Activated T-helper 1 cell treated with anti-CD3 and anti-CD28 coated beads, Interleukin-12 subunit alpha, Interleukin-12 subunit beta, Interleukin-2, Interleukin-4 antibody, amounts not matched to agents 30 ng/mL and 10 ng/mL and 1 ng/mL, durations not matched to agents 14 hours and 24 hours and 36 hours (primary cell): ENCODE results near the gene H6PD. TPM values are rescaled to one million over a fixed set of nuclear protein-coding genes. Genes with fewer than 3 reads are reported as not detected.

Source experiments
- DNase-seq: peaks from one replicate; pipeline ENCODE4 v3.0.0; 2021; ENCODE audit warnings: low spot score
- H3K27ac Mint-ChIP-seq: one replicate; pipeline ENCODE4 v1.8.0; 2021; ENCODE audit warnings: mild to moderate bottlenecking, mixed read lengths
- H3K27me3 Mint-ChIP-seq: one replicate; pipeline ENCODE4 v1.8.0; 2022; ENCODE audit warnings: mild to moderate bottlenecking, moderate library complexity, mixed read lengths; ENCODE audit not compliant: insufficient read depth
- H3K36me3 Mint-ChIP-seq: one replicate; pipeline ENCODE4 v1.8.0; 2021; ENCODE audit warnings: low read depth, mixed read lengths
- H3K4me1 Mint-ChIP-seq: one replicate; pipeline ENCODE4 v1.8.0; 2021; ENCODE audit warnings: low read depth, mixed read lengths
- H3K4me3 Mint-ChIP-seq: one replicate; pipeline ENCODE4 v1.8.0; 2021; ENCODE audit warnings: mild to moderate bottlenecking, moderate library complexity, mixed read lengths
- H3K9me3 Mint-ChIP-seq: one replicate; pipeline ENCODE4 v1.8.0; 2021; ENCODE audit warnings: mixed read lengths
- intact Hi-C: fragments of 100-400 bp; cut with micrococcal nuclease; formaldehyde crosslinking; loops from one replicate; pipeline ENCODE4 v1.15.1; 2024
- total RNA-seq: library from RNA; stranded (reverse); gene quantifications from 2 replicates; pipeline ENCODE4 v1.2.3, GENCODE V29; 2022

Gene H6PD
- total RNA-seq, 1 donor from 2014 or later: 15.7 TPM

DNA sequence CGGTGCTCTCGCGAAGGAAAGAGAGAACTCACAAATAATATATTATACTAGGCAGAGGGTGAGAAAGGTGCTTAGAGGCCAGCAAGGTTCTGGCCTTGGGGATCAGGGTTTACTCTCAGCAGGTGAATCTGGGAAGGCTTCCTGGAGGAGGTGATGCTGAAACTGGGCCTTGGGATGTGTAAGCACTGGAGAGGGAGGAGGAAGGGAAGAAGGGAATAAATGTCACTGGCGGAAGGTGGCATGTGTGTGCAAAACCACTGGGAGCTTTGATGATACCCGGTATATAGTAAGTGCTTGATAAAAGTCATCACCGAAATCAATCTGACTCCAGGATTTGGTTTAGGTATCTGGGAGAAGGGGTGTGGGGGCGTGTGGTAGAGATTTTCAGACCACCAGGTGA lies 82.5 kb downstream of the H6PD start:
- no peak for DNase-seq
- Mint-ChIP-seq H3K4me3 (peak overlapping the region; percentile 66), H3K36me3 (peaks cover 11% of the 10 kb centered on the region), H3K27me3 (no peaks in the 10 kb centered on the region), H3K9me3 (no peaks in the 10 kb centered on the region), H3K27ac (peak overlapping the region; percentile 79), H3K4me1 (peaks cover 70% of the 10 kb centered on the region)
- intact Hi-C loops: loop anchor here (10.0 kb wide), 1 partner anchor 508 kb away; the partner anchor contains the start of gene CLSTN1

DNA sequence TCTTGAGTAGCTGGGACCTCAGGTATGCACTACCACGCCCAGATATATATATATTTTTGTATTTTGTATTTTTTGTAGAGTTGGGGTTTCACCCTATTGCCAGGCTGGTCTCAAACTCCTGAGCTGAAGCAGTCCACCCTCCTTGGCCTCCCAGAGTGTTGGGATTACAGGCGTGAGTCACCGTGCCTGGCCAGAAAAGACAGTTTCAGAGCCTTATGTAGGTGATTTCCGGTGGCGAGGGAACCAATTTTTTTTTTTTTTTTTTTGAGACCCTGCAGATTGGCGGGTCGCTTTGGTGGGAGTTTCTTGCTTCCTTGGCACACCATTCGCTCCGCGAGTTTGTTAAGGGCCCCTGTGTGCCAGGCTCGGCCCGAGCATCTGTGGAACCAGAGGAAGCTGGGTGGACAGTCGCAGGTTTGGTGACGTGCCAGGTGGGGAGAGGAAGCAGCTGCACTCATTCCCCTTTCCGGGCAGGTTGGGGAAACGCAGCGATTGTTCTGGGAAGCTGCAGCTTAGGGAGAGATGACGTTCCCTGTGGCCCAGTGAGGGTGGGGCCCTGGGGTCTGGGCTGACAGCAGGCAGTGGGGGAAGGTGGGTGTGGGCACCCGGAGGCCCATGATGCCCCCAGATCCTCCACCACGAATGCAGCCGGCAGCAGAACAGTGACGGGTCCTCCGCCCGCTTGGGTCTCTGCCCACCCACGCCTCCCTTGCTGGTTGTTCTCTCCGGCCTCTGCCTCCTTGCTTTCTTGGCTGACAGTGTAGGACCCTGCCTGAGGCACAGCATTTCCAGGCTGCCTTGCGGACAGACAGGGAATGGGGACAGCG lies 83.2 kb downstream of the H6PD start:
- peaks cover 63% of the 10 kb centered on the region for H3K4me1 Mint-ChIP-seq
- H3K9me3 Mint-ChIP-seq: no peaks in the 10 kb centered on the region
- no peak for DNase-seq
- H3K36me3 Mint-ChIP-seq: peaks cover 11% of the 10 kb centered on the region
- H3K27me3 Mint-ChIP-seq: no peaks in the 10 kb centered on the region
- intact Hi-C loops: loop anchor here (10.0 kb wide), 1 partner anchor 507 kb away; the partner anchor contains the start of gene CLSTN1
- peak overlapping the region; percentile 79 for H3K27ac Mint-ChIP-seq
- H3K4me3 Mint-ChIP-seq: peak overlapping the region; percentile 66

DNA sequence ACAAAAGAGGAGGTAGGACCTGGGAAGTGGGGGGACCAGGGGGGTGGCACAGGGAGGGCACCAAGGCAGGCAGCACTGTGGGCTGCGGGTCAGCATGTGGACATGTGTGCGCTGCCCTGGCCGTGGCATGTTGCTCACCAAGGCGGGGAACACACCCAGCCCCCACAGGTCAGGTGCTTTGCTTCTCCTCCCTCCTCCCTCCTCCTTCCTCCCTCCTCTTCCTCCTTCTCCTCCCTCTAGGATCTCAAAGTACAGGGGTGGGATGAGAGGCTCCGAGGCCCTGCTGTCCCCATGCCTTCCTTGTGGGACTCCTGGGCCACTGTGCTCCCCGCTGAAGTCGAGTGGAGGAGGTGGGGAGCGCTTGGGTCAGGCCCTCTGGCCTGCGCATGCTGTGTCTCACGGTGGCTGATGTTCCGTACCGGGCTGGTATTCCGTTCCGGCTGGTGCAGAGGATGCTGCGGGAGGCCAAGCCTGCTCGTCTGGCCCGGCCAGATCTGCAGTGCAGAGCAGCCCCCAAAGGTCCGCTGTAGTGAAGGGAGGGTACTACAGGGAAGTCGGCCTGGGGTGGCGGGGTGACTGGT lies 84.7 kb downstream of the H6PD start:
- intact Hi-C loops: loop anchor here (10.0 kb wide), 1 partner anchor 506 kb away; the partner anchor contains the start of gene CLSTN1
- H3K4me1 Mint-ChIP-seq: peaks cover 60% of the 10 kb centered on the region

DNA sequence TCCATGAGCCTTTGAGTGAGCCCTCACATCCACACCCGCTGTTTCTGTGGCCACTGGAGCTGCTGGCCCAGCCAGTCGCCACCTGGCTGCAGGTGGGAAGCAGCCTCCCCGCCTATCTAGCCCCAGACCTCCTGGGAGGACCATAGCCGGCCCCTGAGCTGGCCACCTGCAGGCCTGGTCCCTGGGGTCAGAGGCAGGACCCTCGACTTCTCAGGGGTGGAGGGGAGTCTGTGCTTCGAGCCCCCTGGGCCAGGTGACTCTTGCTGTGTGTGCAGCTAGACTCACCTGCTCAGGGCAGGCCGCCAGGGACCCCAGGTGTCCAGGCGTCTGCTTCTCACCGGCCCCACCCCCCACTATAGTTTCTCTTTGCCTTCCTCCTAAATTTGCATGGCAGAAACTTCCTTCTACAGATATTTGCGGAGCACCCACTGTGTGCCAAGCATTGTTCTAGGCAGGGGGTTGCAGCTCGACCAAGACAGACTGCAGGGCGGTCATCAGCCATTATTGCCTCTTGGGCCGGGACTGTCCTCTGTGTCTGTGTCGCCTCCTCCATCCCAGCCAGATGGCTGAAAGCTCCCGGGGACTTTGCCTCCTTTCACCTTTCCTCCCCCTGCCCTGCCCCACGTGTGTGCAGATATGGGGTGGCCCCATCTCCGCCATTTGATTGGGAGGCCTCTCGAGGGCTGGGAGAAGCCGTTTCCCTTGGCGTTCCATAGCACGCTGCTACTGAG lies 85.4 kb downstream of the H6PD start:
- Mint-ChIP-seq H3K4me1 (peaks cover 53% of the 10 kb centered on the region), H3K4me3 (no peak overlapping the region), H3K27me3 (no peaks in the 10 kb centered on the region), H3K27ac (no peak overlapping the region), H3K36me3 (peaks cover 11% of the 10 kb centered on the region), H3K9me3 (no peaks in the 10 kb centered on the region)
- DNase-seq: no peak
- intact Hi-C loops: loop anchor here (10.0 kb wide), 1 partner anchor 505 kb away; the partner anchor contains the start of gene CLSTN1

More for the DNA sequence above, 84.7 kb downstream of the H6PD start:
- H3K27me3 Mint-ChIP-seq: no peaks in the 10 kb centered on the region
- no peaks in the 10 kb centered on the region for H3K9me3 Mint-ChIP-seq
- no peak for DNase-seq
- no peak overlapping the region for H3K4me3 Mint-ChIP-seq
- peaks cover 11% of the 10 kb centered on the region for H3K36me3 Mint-ChIP-seq
- H3K27ac Mint-ChIP-seq: no peak overlapping the region

Other genes starting within 250 kb of the H6PD start
- not detected in 2 replicates for gene SLC2A7, start 208.4 kb upstream of the H6PD start, total RNA-seq
- gene SLC2A5, start 165.1 kb upstream of the H6PD start, total RNA-seq: 0.05 TPM in 1 of 2 replicates, not detected in the other
- gene GPR157, start 105.7 kb upstream of the H6PD start, total RNA-seq: 2.8 and 3.8 TPM in 2 replicates
- 8.9 and 10.0 TPM in 2 replicates for gene SPSB1, start 58.1 kb downstream of the H6PD start, total RNA-seq